Esophagus squamous epithelium (tissue), 5 donors: ENCODE data around the gene USP10. TPM values are rescaled to one million over a fixed set of nuclear protein-coding genes. Genes with fewer than 3 reads are reported as not detected.
A peak's percentile ranks its signal among the peaks of the same experiment; 100 is the strongest.

Experiments used
- DNase-seq: peaks from one replicate; lab custom pipeline; 2025; lab: John Stamatoyannopoulos, UW
- H3K27ac ChIP-seq, 4 donors: fragments of 200-600 bp; sonication (generic); one replicate each; pipeline ENCODE4 v1.5.1; 2016 to 2019; ENCODE audit warnings: mild to moderate bottlenecking in 1 of 4
- H3K27me3 ChIP-seq, 4 donors: fragments of 200-600 bp; sonication (generic); 1 replicate in 3 of 4; 2 replicates in 1 of 4; pipeline versions ENCODE4 v1.5.1 to v1.6.0; 2017 to 2021; ENCODE audit warnings: antibody characterized with exemption in 1 of 4
- H3K36me3 ChIP-seq, 3 donors: fragments of 200-600 bp; sonication (generic); one replicate each; pipeline ENCODE4 v1.5.1; 2016 to 2019
- H3K4me1 ChIP-seq, 3 donors: fragments of 200-600 bp; sonication (generic); one replicate each; pipeline ENCODE4 v1.5.1; 2017 to 2019
- H3K4me3 ChIP-seq, 4 donors: fragments of 200-600 bp; sonication (generic); 1 replicate in 3 of 4; 2 replicates in 1 of 4; pipeline ENCODE4 v1.5.1; 2016 to 2019; ENCODE audit warnings: mild to moderate bottlenecking in 2 of 4, moderate library complexity in 1 of 4
- H3K9me3 ChIP-seq, 3 donors: fragments of 200-600 bp; sonication (generic); one replicate each; pipeline ENCODE4 v1.5.1; 2016 to 2019
- CTCF ChIP-seq, 6 experiments: fragments of 450-650 bp in 4 of 6; fragments of 200-600 bp in 2 of 6; sonication (generic) in 2 of 6; IDR thresholded peaks; one replicate each; pipeline ENCODE4 v1.5.1; 2016 to 2019; ENCODE audit warnings: antibody characterized with exemption in 6 of 6, mild to moderate bottlenecking in 4 of 6, moderate library complexity in 4 of 6
- POLR2A ChIP-seq, 4 donors: fragments of 450-650 bp; IDR thresholded peaks; one replicate each; pipeline ENCODE4 v1.6.1; 2017; ENCODE audit warnings: antibody characterized with exemption in 4 of 4, mild to moderate bottlenecking in 4 of 4, moderate library complexity in 3 of 4
- WGBS, 2 donors: methylation state at CpG; one replicate each; pipeline ENCODE4 v1.1.5; 2018; 5-methylcytosine and 5-hydroxymethylcytosine counted together
- intact Hi-C: fragments of 100-400 bp; cut with DNase I; formaldehyde crosslinking; loops from one replicate; pipeline ENCODE4 v1.15.0; 2022
- total RNA-seq, 4 donors: library from RNA; depleted of rRNA; stranded (reverse); fragments of >200 nt; gene quantifications; one replicate each; pipeline ENCODE4 v1.1.0, GENCODE V29; 2016
- donor health status: DM: yes; HTN: yes; CAD: no.

Gene USP10
- total RNA-seq, 4 donors from 2014 or later = 44.7 to 71.5 (median 56.0) TPM

GRCh38 chr16:84828322-84828721 is 128.5 kb downstream of the USP10 start:
- Histone ChIP-seq H3K9me3 (no peaks in the 10 kb centered on the region), H3K36me3 (no peaks in the 10 kb centered on the region), H3K27me3 (peaks cover 0 to 13% (median 0%) of the 10 kb centered on the region in 4 donors), H3K27ac (peak overlapping the region; percentile 69 to 93 (median 92)), H3K4me1 (peaks cover 0 to 93% (median 36%) of the 10 kb centered on the region in 3 donors), H3K4me3 (no peak overlapping the region)
- TF ChIP-seq POLR2A (IDR thresholded peaks at IDR 0.05) (no peak), CTCF (IDR thresholded peaks at IDR 0.05) (no peak)
- no peak for DNase-seq
- 71 to 89% methylated on average over 5 of the region's 5 CpGs for WGBS, 2 donors
- intact Hi-C loops = no loop called here

Other genes with a start within 250 kb of the USP10 start
- 10 to 100 TPM; 20.2 to 35.9 (median 29.9) TPM for gene MEAK7, start 195.3 kb upstream of the USP10 start, total RNA-seq
- gene COTL1, start 81.9 kb upstream of the USP10 start, total RNA-seq = 10 to 100 TPM in 3 of 4 donors, 1 to 10 TPM in 1; 7.9 to 34.2 (median 23.4) TPM
- gene KLHL36, start 51.5 kb upstream of the USP10 start, total RNA-seq = 10 to 100 TPM; 28.7 to 58.6 (median 40.1) TPM
- gene CRISPLD2, start 120.0 kb downstream of the USP10 start, total RNA-seq = 100 to 1,000 TPM in 1 of 4 donors, 10 to 100 TPM in 2, 1 to 10 TPM in 1; 6.0 to 166 (median 24.2) TPM